Left lung (tissue), 10 donors: ENCODE results near the gene WWP2. TPM values are rescaled to one million over a fixed set of nuclear protein-coding genes. Genes with fewer than 3 reads are reported as not detected.

Source experiments
- ATAC-seq: fragments of 200-7000 bp; cut with Tn5 transposase; one replicate; pipeline ENCODE4 v1.9.1; 2020; ENCODE audit warnings: moderate library complexity
- DNase-seq, 4 donors: peaks; one replicate each; pipeline ENCODE4 v3.0.0-alpha.2; 2013 to 2020
- H3K27ac ChIP-seq, 2 donors: fragments of 200-600 bp; sonication (generic) in 1 of 2; one replicate each; pipeline versions ENCODE4 v1.5.0 to v1.8.0; 2020 to 2021
- H3K27me3 ChIP-seq, 2 donors: fragments of 200-600 bp; sonication (generic) in 1 of 2; one replicate each; pipeline versions ENCODE4 v1.5.0 to v1.8.0; 2020 to 2021
- H3K36me3 ChIP-seq, 2 donors: fragments of 200-600 bp; sonication (generic) in 1 of 2; one replicate each; pipeline versions ENCODE4 v1.5.0 to v1.8.0; 2020 to 2021
- H3K4me1 ChIP-seq, 2 donors: fragments of 200-600 bp; one replicate each; pipeline ENCODE4 v1.8.0; 2021
- H3K4me3 ChIP-seq, 2 donors: fragments of 200-600 bp; sonication (generic) in 1 of 2; one replicate each; pipeline versions ENCODE4 v1.5.0 to v1.8.0; 2020 to 2021; ENCODE audit warnings: mild to moderate bottlenecking in 1 of 2
- H3K9me3 ChIP-seq, 2 donors: fragments of 200-600 bp; sonication (generic) in 1 of 2; one replicate each; pipeline versions ENCODE4 v1.5.0 to v1.8.0; 2020 to 2021
- intact Hi-C, 2 donors: fragments of 100-400 bp; cut with DNase I; formaldehyde crosslinking; loops; one replicate each; pipeline versions ENCODE4 v1.11.2 to v1.14.2; 2022
- polyA plus RNA-seq, 6 donors: library from polyadenylated mRNA; unstranded; fragments of 120-200 nt; gene quantifications; one replicate each; pipeline ENCODE4 v1.2.1, GENCODE V29; 2013; ENCODE audit not compliant: insufficient read length in 6 of 6
- total RNA-seq, 2 donors: library from RNA; stranded (reverse); fragmentation: NEBNext Ultra II Directional; extraction: Animal tissue kit (Norgen Biotek cat#: 25700); gene quantifications; one replicate each; pipeline ENCODE4 v1.2.1, GENCODE V29; 2021
- TF ChIP-seq, protein P1 (sequence below), 2 donors: fragments of 200-600 bp; sonication (generic) in 1 of 2; IDR thresholded peaks; one replicate each; pipeline versions ENCODE4 v1.5.0 to v1.8.0; 2021; ENCODE audit warnings: antibody characterized with exemption in 2 of 2
- donor health status: DM: no; HTN: yes; CAD: no.
- donor health status: DM: no; HTN: no; CAD: no.

Gene WWP2
- total and polyA plus RNA-seq, 8 donors, result 30.2 to 73.0 (median 34.6) TPM

DNA sequence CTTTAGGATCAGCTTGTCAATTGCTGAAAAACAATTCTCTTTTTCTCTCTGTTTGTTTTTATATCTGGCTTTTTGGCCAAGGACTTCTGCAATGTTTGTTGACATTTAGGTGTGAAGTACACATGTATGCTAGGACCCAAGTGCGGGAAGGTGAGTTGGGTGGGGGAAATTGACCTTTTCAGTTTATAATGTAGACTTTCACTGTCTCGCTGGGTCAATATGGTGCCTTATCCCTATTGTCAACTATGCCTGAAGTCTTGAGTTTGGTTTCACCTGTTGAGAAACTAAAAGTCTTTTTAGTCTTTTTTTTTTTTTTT, 9.5 kb downstream of the WWP2 start:
- Histone ChIP-seq H3K4me1 (peaks cover 8 to 63% of the 10 kb centered on the region in 2 donors), H3K4me3 (no peak overlapping the region), H3K36me3 (peaks cover 0 to 4% of the 10 kb centered on the region in 2 donors), H3K27me3 (no peaks in the 10 kb centered on the region), H3K9me3 (peaks cover 0 to 5% of the 10 kb centered on the region in 2 donors), H3K27ac (no peak overlapping the region)
- no peak for ATAC-seq
- no peak for DNase-seq
- TF ChIP-seq, protein P1, sequence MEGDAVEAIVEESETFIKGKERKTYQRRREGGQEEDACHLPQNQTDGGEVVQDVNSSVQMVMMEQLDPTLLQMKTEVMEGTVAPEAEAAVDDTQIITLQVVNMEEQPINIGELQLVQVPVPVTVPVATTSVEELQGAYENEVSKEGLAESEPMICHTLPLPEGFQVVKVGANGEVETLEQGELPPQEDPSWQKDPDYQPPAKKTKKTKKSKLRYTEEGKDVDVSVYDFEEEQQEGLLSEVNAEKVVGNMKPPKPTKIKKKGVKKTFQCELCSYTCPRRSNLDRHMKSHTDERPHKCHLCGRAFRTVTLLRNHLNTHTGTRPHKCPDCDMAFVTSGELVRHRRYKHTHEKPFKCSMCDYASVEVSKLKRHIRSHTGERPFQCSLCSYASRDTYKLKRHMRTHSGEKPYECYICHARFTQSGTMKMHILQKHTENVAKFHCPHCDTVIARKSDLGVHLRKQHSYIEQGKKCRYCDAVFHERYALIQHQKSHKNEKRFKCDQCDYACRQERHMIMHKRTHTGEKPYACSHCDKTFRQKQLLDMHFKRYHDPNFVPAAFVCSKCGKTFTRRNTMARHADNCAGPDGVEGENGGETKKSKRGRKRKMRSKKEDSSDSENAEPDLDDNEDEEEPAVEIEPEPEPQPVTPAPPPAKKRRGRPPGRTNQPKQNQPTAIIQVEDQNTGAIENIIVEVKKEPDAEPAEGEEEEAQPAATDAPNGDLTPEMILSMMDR (IDR thresholded peaks at IDR 0.05), result no peak
- intact Hi-C loops, result no loop called here

- DNase-seq, result no peak
- Histone ChIP-seq H3K4me1 (peaks cover 8 to 48% of the 10 kb centered on the region in 2 donors), H3K27me3 (no peaks in the 10 kb centered on the region), H3K36me3 (peaks cover 0 to 4% of the 10 kb centered on the region in 2 donors), H3K27ac (no peak overlapping the region), H3K4me3 (no peak overlapping the region), H3K9me3 (peaks cover 0 to 5% of the 10 kb centered on the region in 2 donors)
- TF ChIP-seq, protein P1 (IDR thresholded peaks at IDR 0.05), result no peak
- no peak for ATAC-seq
- intact Hi-C loops, result no loop called here
Observed at GRCh38 chr16:69773260-69773947, 11.3 kb downstream of the WWP2 start.

GRCh38 chr16:69775563-69775962, 13.4 kb downstream of the WWP2 start:
- TF ChIP-seq, protein P1 (IDR thresholded peaks at IDR 0.05), result no peak
- no peak overlapping the region for H3K4me3 ChIP-seq
- peaks cover 8 to 31% of the 10 kb centered on the region in 2 donors for H3K4me1 ChIP-seq
- H3K27ac ChIP-seq, result peak overlapping the region in 1 of 2 donors; percentile 53
- intact Hi-C loops, result no loop called here
- no peak for ATAC-seq
- H3K27me3 ChIP-seq, result no peaks in the 10 kb centered on the region
- H3K36me3 ChIP-seq, result peaks cover 0 to 4% of the 10 kb centered on the region in 2 donors
- peaks cover 0 to 5% of the 10 kb centered on the region in 2 donors for H3K9me3 ChIP-seq
- DNase-seq, result no peak

DNA sequence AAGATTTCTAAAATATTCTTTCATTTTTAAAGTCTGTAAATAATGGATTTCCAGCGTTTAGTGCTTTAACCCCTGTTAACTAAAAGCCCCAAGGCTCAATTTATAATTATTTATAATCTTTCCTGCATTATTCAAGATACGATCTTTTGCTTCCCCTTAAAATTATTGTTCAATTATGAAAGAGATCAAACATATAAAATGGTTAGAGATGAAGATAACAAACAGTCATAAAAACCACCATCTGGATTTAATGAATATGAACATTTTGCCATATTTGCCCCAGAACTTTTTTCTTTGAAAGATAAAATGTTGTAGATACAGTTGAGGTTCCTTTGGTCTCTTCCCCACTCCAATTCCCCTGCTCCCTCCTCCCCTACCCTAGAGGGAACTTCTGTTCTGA, 17.6 kb downstream of the WWP2 start:
- Histone ChIP-seq H3K27me3 (no peaks in the 10 kb centered on the region), H3K36me3 (peaks cover 0 to 22% of the 10 kb centered on the region in 2 donors), H3K4me3 (no peak overlapping the region), H3K27ac (no peak overlapping the region), H3K4me1 (peaks cover 0 to 13% of the 10 kb centered on the region in 2 donors), H3K9me3 (peaks cover 0 to 5% of the 10 kb centered on the region in 2 donors)
- TF ChIP-seq, protein P1 (IDR thresholded peaks at IDR 0.05), result no peak
- intact Hi-C loops, result no loop called here
- ATAC-seq (no peak), DNase-seq (no peak)

DNA sequence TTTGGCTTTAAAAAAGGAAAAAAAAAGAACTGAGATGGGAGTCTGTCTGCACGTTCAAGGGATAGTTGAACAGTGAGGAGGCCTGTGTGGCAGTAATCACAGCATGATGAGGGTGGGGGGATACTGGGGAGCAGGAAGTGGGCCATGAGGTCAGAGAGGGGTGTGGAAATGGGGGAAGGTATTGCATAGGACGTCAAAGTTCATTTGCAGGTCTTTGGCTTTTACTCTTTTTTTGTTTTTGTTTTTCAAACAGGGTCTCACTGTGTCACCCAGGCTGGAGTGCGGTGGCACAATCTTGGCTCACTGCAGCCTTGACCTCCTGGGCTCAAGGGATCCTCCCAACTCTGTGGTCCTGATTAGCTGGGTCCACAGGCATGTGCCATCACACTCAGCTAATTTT, 19.0 kb downstream of the WWP2 start:
- DNase-seq (no peak), ATAC-seq (no peak)
- Histone ChIP-seq H3K4me1 (peaks cover 0 to 6% of the 10 kb centered on the region in 2 donors), H3K27ac (no peak overlapping the region), H3K9me3 (no peaks in the 10 kb centered on the region), H3K4me3 (no peak overlapping the region), H3K36me3 (peaks cover 0 to 22% of the 10 kb centered on the region in 2 donors), H3K27me3 (no peaks in the 10 kb centered on the region)
- TF ChIP-seq, protein P1 (IDR thresholded peaks at IDR 0.05), result no peak
- intact Hi-C loops, result no loop called here
